ENCODE results near the gene ZBTB14.

The ZBTB14 gene, protein sequence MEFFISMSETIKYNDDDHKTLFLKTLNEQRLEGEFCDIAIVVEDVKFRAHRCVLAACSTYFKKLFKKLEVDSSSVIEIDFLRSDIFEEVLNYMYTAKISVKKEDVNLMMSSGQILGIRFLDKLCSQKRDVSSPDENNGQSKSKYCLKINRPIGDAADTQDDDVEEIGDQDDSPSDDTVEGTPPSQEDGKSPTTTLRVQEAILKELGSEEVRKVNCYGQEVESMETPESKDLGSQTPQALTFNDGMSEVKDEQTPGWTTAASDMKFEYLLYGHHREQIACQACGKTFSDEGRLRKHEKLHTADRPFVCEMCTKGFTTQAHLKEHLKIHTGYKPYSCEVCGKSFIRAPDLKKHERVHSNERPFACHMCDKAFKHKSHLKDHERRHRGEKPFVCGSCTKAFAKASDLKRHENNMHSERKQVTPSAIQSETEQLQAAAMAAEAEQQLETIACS

DNA sequence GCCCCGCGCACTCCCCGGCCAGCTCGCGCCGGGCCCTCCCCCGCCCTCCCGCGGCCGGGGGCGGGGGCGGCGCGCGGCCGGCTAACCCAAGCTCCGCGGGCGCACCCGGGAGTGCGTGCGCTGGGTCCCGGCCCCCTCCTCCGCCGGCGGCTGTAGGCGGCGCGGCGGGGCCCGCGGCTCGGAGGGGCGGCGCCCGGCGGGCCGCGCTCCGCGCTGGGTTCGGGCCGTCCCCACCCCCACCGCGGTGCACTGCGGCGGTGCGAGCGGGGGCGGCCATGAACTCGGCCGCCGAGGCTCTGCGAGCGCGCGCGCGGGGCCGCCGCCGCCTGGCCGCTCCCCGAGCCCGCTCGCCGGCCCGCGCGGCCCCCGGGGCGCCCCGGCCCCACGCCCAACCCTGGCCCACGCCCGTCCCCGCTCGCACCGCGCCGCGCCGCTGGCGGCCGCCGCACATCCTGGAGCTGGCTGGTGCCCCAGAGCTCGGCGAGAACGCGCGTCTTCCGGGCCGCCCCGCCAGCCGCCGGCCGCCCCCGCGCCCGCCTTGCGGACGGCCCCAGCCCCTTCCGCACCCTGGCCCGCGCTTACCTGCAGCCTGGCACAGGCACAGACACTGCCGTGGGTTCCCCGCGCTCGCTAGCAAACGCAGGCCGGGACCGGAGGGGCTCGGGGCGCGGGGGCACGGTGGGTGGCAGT lies at the start of gene ZBTB14:
Gene ZBTB14, minus strand, starts transcription at position 496 of the 690 bp plus-strand sequence. CDS start 2,480 bp downstream, outside the sequence.
- DNase-seq (ENCODE audit: insufficient read length, low spot score) (peak; percentile 18), FAIRE-seq (no peak)

DNA sequence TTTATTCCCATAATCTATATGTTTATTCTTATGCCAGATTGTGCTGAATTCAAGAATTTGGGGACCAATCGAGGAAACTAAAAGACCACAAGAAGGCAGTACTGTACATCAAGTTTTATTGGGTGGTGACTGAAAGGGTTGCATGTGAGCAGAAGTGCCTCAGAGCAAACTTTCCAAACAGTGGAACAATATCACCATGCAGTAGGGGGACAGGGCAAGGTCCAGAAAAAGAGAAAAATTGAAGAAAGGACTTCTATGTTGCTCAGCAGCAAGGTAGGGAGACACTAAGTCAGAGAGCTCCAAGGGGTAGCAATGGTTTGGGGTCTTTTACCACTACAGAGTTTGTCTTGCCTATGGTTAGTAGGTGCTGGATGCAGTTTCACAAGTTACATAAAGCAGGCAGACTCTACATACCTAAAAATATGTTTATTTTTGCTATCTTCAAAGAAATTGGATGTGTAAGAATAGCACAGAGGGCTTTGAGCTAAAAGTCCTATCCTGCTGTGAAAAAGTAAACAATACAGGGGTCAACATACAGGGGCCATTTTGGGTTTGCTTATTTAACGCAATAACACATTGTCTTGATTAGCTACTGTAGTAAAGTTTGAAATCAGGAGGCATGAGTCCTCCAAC lies 43.8 kb upstream of the ZBTB14 start:
- FAIRE-seq (no peak), DNase-seq (ENCODE audit: insufficient read length, low spot score) (no peak)

DNA sequence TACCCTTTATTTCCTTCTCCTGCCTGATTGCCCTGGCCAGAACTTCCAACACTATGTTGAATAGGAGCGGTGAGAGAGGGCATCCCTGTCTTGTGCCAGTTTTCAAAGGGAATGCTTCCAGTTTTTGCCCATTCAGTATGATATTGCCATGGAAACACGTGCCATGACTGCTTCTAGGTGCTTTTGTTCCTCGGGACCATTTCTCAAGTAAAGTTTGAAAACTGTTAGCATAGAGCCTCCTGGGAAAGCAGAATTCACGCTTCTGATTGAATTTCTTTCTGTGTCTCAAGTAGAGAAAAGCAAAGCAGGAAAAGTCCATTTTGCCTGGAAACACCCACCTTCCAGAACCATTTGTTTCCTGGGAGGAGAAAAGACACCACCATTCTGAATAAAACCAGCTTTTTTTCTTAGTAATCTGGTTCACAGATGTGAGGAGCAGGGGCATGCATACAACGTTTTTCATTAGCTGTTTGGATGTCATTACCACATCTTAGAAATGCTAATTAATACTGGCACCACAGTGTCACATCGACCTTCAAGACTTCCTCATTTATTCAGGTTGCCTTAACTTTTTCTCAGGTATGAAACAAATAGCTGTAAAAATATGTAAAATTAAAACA lies 39.0 kb upstream of the ZBTB14 start:
- FAIRE-seq: no peak

DNA sequence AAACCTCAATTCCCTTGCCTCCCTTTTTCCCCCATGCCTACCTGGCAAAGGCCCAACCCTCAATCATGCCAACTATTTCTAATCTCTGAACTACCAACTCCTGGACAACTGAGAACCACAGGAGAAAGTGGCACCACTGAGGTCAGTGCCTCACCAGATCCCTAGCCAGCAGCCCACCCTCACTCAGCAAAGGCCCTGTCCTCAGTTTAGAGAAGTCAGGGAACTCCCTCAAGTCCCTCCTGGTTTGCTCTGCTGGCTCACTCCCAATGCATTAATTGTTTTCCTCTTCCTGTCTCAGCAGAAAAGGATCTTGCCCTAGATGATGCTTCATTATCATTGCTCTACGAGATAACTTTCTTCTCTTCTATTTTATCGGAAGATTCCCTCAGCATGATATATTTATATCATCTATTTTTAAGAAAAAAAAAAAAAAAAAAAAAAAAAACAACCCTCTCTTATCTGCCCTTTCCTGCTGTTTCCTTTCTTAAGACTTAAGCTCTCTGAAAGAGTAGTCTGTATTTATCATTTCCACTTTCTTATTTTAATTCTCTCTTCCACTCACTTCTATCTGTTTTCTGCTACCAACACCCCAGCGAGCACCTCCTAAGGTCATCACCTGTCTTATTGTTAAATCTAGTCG lies 22.7 kb upstream of the ZBTB14 start:
- FAIRE-seq (no peak), DNase-seq (ENCODE audit: insufficient read length, low spot score) (no peak)

More for the DNA sequence above, 39.0 kb upstream of the ZBTB14 start:
- no peak for DNase-seq (ENCODE audit: insufficient read length, low spot score)

GRCh38 chr18:5317186-5317585 lies 21.7 kb upstream of the ZBTB14 start:
- DNase-seq (ENCODE audit: insufficient read length, low spot score) (no peak), FAIRE-seq (no peak)

DNA sequence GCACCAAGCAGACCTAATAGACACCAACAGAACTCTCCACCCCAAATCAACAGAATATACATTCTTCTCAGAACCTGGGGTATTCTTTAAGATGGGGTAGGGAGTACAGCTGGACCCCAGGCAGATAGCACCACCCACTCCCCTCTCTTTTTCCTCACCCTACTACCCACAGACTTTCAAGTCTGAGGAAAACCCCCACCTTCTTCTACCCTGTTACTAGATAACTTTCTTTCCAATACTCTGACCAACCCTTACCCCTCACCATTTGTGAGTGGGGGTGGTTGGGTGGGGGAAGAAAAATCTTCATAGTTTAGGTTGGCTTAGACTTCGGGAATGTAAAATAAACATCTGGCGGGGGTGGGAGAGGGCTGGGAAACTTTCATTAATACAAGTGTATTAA lies 20.3 kb upstream of the ZBTB14 start:
- FAIRE-seq (no peak), DNase-seq (ENCODE audit: insufficient read length, low spot score) (no peak)

GRCh38 chr18:5311301-5311989 lies 15.9 kb upstream of the ZBTB14 start:
- FAIRE-seq (no peak), DNase-seq (ENCODE audit: insufficient read length, low spot score) (peak; percentile 8)

GRCh38 chr18:5309888-5310470 lies 14.5 kb upstream of the ZBTB14 start:
- FAIRE-seq (no peak), DNase-seq (ENCODE audit: insufficient read length, low spot score) (no peak)

DNA sequence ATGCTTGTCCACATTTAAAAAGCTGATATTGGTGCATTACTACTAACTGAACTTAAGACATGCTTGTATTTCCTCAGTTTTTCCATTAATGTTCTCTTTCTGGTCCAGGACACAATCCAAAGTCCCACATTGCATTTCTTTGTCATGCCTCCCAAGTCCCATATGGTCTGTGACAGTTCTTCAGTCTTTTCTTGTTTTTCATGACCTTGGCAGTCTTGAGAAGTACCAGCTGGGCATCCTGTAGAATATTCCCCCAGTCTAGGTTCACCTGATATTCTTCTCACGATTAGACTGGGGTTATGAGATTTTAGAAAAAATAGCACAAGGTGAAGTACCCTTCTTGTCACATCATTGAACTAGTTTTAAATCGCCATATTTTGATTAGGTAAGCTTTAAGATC lies 10.3 kb upstream of the ZBTB14 start:
- FAIRE-seq (no peak), DNase-seq (ENCODE audit: insufficient read length, low spot score) (no peak)

DNA sequence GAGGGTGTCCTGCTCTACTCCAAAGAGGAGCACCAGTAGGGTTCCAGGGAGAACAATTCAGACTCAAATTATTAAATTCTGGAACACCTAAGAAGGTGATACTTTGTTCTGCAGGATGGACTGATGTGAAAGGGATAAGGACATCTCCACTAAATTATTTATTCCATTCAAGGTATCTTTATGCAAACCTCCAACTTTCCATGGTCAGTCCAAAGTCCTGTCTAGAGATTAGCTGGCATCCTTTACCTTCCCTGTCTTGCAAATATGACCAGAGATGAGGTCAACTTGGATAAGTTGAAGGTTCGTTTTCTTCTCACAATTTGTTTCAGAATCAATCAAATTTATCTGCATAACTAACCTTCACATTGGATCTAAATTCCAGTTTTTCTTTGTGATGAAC lies 8.7 kb upstream of the ZBTB14 start:
- FAIRE-seq: no peak

GRCh38 chr18:5303636-5304035 lies 8.1 kb upstream of the ZBTB14 start:
- no peak for FAIRE-seq
- DNase-seq (ENCODE audit: insufficient read length, low spot score): no peak

More for the DNA sequence above, 8.7 kb upstream of the ZBTB14 start:
- DNase-seq (ENCODE audit: insufficient read length, low spot score): no peak

DNA sequence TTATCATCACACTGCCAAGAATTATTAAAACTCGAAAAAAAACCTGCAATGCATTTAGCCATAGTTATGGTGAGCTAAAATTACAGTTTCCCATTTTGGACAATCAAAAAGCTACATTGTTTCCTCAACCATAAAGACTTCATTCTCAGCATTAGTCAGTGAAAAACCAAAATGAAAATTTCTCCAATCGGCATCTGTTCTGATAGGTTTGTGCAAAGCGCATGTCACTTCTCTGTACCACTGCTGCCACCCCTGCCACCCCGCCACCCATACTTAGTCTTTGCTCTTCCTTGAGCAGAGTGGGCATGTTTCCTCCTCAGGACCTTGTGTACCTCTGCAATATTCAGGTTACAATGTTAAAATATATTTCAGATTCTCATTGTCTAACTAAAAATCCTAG lies 7.1 kb upstream of the ZBTB14 start:
- no peak for DNase-seq (ENCODE audit: insufficient read length, low spot score)
- no peak for FAIRE-seq

GRCh38 chr18:5300476-5301010 lies 5.0 kb upstream of the ZBTB14 start:
- FAIRE-seq: no peak
- no peak for DNase-seq (ENCODE audit: insufficient read length, low spot score)

DNA sequence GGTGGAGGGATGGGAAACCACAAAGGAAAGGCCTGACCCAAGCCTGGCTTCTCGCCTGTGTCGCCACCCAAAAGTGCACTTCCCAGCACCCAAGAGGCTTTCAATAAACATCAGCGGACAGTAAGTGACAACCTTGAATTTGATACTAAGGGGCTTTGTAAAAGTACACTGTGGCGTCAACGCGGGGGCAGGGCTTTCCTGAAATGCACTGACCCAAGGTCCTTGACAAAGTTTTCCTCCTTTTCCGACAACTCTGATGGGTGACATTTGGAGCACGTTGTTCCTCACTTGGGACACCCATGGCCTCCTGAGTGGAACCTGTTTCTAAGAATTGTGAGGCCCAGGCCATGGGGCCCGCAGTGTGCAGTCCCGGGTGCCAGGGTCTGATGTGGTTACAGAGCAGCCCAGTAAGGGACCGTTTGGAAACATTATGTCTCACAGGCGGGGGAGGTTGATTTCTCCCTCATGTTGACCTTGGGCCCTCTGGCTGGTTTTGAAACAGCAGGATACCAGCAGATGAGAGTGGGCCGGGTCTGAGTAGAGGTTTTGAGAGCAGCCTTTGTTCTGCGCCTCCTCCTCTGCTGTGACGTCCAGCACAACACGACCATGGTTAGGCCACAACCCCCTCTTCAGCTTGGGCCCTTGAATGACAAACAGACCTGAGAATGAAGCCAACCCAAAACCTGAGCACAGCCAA lies 2.8 kb upstream of the ZBTB14 start:
- DNase-seq (ENCODE audit: insufficient read length, low spot score): no peak
- FAIRE-seq: no peak

DNA sequence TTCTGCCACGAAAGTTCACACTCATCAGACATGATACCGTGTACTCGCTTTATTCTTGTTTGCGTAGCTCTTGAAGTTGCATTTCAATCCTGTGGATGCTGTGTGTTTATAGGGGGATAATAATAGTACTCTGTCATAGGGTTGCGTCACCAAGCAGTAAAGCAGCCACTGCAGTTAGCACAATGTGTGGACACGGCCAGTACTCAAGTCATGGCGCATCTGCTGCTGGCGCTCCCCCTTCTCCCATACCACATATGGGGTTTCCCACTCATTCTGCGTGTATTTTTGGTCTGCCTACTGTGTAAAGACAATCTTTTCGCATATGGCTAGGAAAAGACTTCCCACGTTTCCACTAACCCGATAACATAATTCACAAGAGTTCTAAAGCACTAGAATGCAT lies 2.1 kb upstream of the ZBTB14 start:
- FAIRE-seq: no peak
- DNase-seq (ENCODE audit: insufficient read length, low spot score): no peak

DNA sequence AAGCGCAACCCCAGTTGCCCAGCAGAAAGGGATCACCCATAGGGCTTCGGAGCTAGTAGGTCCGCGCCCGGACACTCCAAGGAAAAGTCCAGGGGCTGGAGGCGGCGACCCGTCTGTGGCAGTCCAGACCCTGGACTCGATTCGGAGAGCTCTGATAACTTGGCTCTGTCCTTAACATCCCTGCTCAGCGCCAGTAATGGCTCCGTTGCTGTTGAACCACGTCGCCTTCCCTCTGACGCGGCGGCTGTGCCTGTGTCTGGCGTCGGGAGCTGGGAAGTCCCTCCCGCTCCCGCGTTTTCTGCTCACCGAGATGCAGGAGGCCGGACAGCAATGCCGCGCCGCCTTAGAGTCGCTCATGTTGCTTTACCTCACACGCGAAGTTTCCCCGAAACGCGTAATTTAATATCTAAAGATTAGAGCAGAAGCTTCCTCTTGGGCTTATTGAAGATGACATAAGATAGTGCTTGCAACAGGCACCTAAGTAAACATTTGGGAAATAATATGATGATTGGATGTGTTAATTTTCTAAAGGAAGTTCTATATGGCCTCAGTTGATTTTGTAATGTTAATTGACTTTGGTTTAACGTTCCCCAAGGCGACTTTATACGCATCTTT lies 1.3 kb upstream of the ZBTB14 start:
- FAIRE-seq (no peak), DNase-seq (ENCODE audit: insufficient read length, low spot score) (peak; percentile 63)

DNA sequence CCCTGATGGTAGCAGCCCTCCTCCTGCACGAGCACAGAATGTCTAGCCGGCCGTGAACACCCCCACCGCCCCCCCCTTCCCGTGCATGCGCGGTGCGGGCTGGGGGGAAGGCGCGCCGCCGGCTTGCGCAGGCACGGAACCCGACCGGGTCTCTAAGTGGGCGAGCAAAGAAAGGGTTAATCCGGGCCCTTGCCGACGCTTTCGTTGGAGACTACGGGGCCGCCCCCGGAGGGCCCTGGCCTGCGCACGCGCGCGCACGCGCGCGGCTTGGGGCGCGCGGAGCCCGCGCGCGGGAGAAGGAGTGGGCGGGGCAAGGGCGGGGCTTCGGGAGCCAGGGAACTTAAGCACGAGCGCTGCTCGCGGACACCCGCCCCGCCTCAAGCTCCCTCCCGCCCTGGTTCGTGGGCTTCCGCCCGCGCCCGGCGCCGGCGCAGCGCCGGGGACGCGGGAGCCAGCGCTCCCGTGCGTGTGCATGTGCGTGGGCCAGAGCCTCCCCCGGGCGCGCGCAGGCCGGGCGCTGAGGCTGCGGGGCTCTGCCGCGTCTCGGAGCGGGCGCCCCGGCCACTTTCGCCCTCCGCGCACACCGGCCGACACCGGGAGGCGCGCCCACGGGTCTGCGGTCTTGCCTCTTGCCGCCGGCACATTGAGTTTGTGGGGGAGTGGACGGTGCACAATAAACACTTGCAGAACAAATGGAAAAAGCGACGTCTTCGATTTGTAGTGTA lies 617 bp upstream of the ZBTB14 start:
- DNase-seq (ENCODE audit: insufficient read length, low spot score): peak; percentile 89
- FAIRE-seq: no peak

All from HTR-8/SVneo (cell line).